Activated CD4-positive, alpha-beta T cell treated with anti-CD3 and anti-CD28 coated beads for 24 hours (primary cell): ENCODE data around the gene CTAGE1.

Experiments used
- DNase-seq, 2 donors: peaks; one replicate each; pipeline ENCODE4 v3.0.0-alpha.2; 2020; ENCODE audit warnings: low read depth in 2 of 2

The CTAGE1 gene

GRCh38 chr18:22391407-22392345 is 26.0 kb downstream of the CTAGE1 start:
- no peak for DNase-seq

GRCh38 chr18:22387787-22388186 is 29.9 kb downstream of the CTAGE1 start:
- no peak for DNase-seq

GRCh38 chr18:22387364-22387763 is 30.4 kb downstream of the CTAGE1 start:
- DNase-seq = no peak

GRCh38 chr18:22385718-22386117 is 32.0 kb downstream of the CTAGE1 start:
- DNase-seq = no peak

- no peak for DNase-seq
Measured at GRCh38 chr18:22378672-22379282, 38.9 kb downstream of the CTAGE1 start.

GRCh38 chr18:22377769-22378168 is 39.9 kb downstream of the CTAGE1 start:
- DNase-seq = no peak

- no peak for DNase-seq
Measured at GRCh38 chr18:22370414-22370813, 47.3 kb downstream of the CTAGE1 start.

GRCh38 chr18:22368021-22368420 is 49.7 kb downstream of the CTAGE1 start:
- no peak for DNase-seq

GRCh38 chr18:22367303-22367702 is 50.4 kb downstream of the CTAGE1 start:
- DNase-seq = no peak

GRCh38 chr18:22363867-22364463 is 53.8 kb downstream of the CTAGE1 start:
- no peak for DNase-seq
